Mononuclear cell (primary cell): ENCODE measurements around the gene GLI2. TPM values are rescaled to one million over a fixed set of nuclear protein-coding genes. Genes with fewer than 3 reads are reported as not detected.

ENCODE experiments used
- H3K27me3 ChIP-seq: 2 replicates; pipeline ENCODE4 v1.6.0; 2011; ENCODE audit warnings: low read length, control low read depth; ENCODE audit not compliant: insufficient read depth
- H3K4me1 ChIP-seq: 2 replicates; pipeline ENCODE4 v1.5.1; 2011; ENCODE audit warnings: mild to moderate bottlenecking, low read length, control low read depth; ENCODE audit not compliant: insufficient read depth
- H3K4me3 ChIP-seq: 2 replicates; pipeline ENCODE4 v1.5.1; 2011; ENCODE audit warnings: mild to moderate bottlenecking, low read length, moderate library complexity
- H3K9me3 ChIP-seq: 2 replicates; pipeline ENCODE4 v1.5.1; 2011; ENCODE audit warnings: low read depth, mild to moderate bottlenecking, control low read depth, low read length
- total RNA-seq: library from RNA; depleted of rRNA; stranded (reverse); fragments of >200 nt; gene quantifications from one replicate; pipeline ENCODE4 v1.2.3, GENCODE V29; 2012

The GLI2 gene
- total RNA-seq, 1 donor, result not detected

DNA sequence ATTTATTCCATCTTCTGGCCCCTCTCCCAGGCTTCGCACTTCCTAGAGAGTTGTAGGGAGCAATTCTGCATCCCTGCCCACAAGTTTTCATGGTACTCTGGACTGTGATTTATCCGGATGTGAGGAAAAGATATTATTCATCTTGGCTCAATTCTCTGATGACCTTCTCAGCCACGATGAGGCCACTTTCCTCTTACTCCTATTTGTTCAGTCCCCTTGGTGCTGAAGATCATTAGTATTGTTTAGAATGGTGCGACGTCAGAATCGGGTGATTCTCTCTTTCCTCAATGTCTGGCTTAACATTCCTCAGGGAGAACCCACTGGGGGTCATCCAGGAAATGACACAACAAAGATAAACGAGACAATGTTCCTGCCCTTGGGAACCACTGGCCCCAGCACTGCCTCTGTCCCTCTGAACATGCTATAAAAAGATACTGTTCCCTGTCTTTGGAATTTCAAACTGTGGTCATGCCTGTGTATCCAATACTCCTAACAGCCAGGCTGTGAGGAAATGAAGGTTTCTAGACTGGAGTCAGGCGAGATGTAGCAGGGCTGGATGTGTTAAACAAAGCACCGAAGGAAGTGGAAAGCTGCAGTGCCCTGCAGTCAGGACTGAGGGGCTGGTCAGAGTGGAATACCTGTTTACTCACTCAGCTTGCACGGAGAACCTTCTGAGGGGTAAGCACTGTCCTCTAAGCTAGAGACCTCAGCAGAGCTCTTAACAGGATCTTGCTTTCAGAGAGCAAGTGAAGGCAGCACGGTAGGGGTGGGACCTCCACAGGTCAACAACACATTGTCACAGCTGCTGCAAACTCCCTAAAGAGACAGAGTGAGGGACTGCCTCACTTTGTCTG, 12.9 kb upstream of the GLI2 start:
- Histone ChIP-seq H3K9me3 (no peaks in the 10 kb centered on the region), H3K27me3 (no peaks in the 10 kb centered on the region), H3K4me3 (no peak overlapping the region), H3K4me1 (no peaks in the 10 kb centered on the region)

DNA sequence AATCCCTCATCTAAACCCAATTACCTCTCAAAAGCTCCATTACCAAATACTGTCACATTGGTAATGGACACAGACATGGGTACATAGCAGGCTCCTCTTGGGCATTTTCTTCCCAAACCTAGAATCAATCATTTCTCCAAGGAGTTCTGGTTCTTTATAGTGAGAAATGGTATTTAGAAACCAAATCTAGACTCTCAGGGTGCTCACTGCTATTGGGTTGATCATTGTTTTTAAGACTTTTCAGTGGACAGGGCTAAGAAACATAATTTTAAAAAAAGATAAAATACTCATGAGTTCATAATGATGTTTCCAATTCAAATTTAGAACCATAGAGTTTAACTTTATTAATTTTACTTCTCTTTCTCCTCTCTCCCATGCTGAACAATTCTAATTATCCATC, 9.4 kb upstream of the GLI2 start:
- no peak overlapping the region for H3K4me3 ChIP-seq
- H3K4me1 ChIP-seq, result no peaks in the 10 kb centered on the region
- no peaks in the 10 kb centered on the region for H3K9me3 ChIP-seq
- no peaks in the 10 kb centered on the region for H3K27me3 ChIP-seq

DNA sequence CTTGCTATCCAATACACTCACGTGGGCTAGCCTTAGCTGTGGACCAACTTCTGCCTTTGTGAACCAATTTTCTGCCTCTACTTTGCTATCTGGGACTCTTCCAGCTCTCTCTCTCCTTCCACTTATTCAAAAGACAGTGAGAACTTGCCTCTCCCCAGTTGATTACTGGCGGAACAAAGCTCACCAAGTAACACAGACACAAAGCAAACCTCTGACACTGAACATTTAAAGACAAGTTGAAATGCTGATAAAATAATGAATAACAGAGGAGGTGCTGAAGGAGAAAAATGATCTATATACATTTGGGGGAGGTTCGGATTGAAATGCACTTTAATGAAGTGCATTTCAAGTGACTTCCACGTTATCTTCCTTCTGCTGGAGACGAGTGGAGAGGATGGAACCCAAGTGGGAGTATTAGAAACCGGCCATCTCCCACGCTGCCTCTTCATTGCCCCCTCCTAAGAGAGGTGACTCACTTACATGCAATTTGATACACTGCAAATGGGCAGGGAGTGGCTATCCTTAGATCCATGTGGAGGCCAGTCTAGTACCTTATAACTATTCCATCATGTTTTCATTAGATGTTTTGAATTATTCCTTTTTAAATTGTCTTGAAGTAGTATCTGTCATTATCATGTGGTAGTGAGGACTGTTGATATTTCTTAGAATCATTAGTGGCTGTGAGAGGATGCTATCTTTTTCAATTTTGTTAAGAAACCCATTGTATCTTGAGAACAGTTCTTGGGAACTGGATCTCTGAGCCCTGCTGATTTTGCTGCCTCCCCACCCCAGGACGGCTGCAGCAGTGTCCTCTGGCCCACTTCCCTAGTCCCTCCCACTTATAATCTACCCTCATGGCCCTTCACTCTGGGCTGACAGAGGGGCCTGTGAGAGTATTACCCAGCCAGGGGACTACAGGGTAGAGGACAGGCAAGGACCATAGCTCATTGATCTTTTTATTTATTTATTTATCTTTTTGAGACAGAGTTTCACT, 6.0 kb upstream of the GLI2 start:
- H3K4me1 ChIP-seq, result no peaks in the 10 kb centered on the region

DNA sequence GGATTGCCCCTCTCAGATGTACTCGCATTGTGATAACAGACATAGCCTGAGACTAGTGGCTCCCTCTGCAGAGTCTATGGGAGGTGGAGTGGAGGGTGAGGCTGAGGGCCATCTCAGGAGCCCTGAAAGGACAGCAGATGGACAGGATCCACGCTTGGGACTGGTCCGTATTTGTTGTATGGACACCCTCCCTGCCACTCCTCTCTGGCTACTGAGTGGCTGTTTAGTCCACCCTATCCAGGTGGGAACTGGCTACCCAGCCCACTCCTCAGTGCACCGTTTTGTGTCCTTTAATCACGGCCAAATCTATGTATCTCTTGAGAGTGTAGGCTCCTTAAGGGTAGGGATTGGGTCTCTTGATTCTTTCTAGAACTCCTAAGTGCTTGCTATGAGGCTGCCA, 4.5 kb upstream of the GLI2 start:
- Histone ChIP-seq H3K4me1 (no peaks in the 10 kb centered on the region), H3K9me3 (no peaks in the 10 kb centered on the region), H3K27me3 (peaks cover 27% of the 10 kb centered on the region), H3K4me3 (no peak overlapping the region)

More for the DNA sequence above, 6.0 kb upstream of the GLI2 start:
- H3K27me3 ChIP-seq, result peaks cover 19% of the 10 kb centered on the region
- H3K4me3 ChIP-seq, result no peak overlapping the region
- no peaks in the 10 kb centered on the region for H3K9me3 ChIP-seq

DNA sequence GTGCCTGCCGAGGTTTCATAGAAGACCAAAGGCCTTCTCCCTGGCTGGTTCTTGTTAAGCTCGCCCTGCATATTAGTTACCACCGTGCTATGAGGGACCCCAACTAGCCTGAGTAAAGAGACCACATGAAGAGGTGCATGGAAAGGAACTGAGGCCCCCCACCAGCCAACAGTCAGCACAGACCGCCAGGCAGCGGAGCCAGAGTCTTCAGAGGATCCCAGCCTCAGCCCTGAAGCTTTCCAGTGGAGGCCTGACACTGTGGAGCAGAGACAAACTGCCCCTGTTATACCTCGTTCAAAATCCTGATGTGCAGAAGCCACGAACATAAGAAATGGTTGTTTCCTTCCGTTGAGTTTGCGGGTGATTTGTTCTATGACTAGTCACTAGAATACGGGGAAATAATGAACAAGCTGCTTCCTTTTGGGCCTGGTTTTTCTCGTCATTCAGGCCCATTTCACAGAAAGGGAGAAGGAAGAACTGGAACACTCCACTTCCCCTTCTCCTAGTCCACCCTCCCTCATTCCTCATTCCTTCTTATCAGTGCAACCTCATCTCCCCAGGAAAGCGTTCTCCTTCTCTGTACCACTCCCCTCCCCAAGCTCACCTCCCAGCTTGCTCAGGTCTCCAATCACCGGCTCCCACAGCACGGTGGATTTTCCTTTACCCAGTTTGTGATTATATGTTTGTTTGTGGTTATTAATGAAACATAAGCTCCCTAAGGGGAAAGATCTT, 3.0 kb upstream of the GLI2 start:
- H3K4me1 ChIP-seq, result no peaks in the 10 kb centered on the region
- H3K9me3 ChIP-seq, result no peaks in the 10 kb centered on the region
- peaks cover 38% of the 10 kb centered on the region for H3K27me3 ChIP-seq
- H3K4me3 ChIP-seq, result no peak overlapping the region

DNA sequence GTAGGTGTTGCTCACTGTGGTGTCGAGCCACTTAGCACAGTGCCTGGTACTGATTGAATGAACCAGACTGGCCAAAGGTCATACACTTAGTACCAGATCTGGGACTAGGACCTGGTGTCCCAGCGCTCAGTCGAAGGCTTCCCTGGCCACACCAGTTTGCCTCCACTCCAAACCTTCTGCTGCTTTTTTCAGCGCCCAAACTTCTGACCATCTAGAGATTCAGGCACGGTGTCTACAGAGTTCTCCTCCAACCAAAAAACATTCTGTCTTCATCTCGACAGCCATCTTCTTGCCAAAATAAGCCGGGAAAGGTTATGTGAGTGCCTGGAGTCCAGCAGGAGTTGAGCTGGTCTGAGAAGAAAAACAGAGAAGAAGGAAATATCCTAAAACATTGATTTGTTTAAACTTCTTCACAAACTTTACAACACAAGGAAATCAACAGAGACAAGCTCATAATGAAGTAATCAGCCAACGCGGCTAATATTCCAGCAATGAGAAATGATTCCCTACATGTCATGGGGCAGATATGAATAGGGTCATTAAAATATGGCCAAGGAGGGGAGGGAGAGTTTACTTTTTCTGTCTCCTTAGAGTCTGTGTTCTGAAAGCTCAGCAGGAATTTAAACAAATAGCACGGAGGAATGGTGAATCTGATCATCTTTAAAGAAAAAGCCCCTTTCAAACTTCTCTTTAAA, 2.3 kb upstream of the GLI2 start:
- no peaks in the 10 kb centered on the region for H3K9me3 ChIP-seq
- peaks cover 44% of the 10 kb centered on the region for H3K27me3 ChIP-seq
- H3K4me3 ChIP-seq, result no peak overlapping the region
- H3K4me1 ChIP-seq, result no peaks in the 10 kb centered on the region

DNA sequence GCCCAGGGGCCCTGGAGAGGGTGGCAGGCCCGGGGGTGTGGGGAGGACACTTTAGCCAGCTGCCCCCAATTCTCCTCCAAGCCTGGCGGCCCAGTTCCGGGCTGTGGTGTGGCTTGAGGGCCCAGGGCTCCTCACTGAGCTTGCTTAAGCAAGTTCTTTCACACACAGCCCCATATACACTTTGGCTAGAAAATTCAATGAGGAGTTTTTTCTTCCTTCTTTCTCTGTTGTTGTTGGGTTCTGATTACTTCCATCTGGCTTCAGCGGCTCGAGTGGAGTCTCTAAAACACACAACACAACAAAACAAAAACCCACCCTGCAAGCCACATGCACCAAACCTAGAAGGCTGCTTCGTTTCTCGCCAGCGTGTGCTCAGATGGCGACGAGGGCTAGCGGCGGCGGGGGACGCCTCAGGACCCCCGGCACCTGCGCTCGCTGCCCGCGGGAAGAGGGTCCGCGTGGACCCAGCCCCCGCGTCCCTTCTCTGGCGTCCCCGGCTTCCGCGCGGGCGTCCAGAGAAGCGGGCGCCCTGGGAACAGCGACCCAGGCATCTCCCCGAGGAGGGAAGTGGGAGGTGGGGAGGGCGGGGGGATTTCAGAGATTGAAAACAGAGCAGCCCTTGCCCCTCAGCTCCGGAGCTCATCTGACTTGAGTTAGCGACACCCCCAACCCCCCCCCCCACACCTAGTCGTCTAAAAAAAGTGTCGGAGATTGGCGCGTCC, 577 bp upstream of the GLI2 start:
- H3K27me3 ChIP-seq, result peaks cover 61% of the 10 kb centered on the region

DNA sequence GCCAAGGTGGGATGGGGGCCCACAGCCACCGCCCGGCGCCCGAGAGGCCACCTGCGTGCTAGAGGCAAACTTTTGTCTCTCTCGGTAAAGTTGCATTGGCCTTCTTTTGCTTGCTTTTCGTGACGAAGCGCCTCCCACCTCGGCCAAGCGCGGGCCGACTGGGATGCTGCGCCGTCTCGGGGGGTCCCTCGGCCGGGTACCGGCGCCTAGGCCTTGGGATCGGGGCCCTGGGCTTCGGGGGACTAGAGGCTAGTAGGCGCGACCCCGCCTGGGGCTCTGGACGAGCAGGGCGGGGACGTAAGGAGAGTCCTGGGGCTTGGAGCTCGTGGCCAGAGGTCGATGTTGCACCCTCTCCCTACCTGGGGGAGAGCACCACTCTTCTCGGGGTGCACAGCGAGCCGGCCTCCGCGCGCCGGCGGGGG, 545 bp downstream of the GLI2 start:
- no peaks in the 10 kb centered on the region for H3K9me3 ChIP-seq
- H3K27me3 ChIP-seq, result peaks cover 71% of the 10 kb centered on the region
- no peak overlapping the region for H3K4me3 ChIP-seq
- no peaks in the 10 kb centered on the region for H3K4me1 ChIP-seq

More for the DNA sequence above, 577 bp upstream of the GLI2 start:
- Histone ChIP-seq H3K9me3 (no peaks in the 10 kb centered on the region), H3K4me1 (no peaks in the 10 kb centered on the region), H3K4me3 (no peak overlapping the region)

DNA sequence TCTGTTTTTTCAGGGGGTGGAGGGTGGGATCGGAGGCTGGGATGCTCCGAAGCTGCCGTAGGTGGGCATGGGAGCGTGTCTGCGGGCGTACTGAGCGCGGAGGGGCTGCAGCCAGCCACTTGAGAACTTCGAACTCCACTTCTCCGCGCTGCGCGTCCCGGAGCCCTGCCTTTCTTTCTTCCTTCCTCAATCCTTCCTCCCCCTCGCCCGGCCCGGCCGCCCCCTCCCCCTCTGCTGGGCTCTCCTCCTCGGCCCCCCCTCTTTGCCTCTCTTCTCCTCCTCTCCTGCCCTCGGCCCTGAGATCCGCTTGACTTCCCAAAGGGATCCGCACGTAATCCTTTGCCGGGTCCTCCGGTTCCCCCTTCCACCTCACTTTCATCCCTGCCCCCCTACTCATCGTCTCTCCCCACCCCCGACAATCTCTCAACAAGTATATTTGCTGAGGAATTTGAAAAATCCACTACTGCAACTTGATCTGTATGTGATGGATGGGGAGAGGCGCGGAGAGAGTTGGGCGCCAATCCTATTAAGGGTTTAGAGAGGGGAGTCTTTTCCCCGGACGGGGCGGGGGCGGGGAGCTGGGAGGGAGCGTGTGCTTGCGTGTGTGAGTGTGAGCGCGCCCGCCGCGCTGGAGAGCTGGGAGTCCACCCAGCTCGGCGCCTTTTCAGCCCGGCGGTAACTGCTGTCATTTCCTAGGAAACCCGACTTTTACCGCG, 1.1 kb downstream of the GLI2 start:
- Histone ChIP-seq H3K4me3 (no peak overlapping the region), H3K4me1 (no peaks in the 10 kb centered on the region), H3K27me3 (peaks cover 72% of the 10 kb centered on the region), H3K9me3 (no peaks in the 10 kb centered on the region)

DNA sequence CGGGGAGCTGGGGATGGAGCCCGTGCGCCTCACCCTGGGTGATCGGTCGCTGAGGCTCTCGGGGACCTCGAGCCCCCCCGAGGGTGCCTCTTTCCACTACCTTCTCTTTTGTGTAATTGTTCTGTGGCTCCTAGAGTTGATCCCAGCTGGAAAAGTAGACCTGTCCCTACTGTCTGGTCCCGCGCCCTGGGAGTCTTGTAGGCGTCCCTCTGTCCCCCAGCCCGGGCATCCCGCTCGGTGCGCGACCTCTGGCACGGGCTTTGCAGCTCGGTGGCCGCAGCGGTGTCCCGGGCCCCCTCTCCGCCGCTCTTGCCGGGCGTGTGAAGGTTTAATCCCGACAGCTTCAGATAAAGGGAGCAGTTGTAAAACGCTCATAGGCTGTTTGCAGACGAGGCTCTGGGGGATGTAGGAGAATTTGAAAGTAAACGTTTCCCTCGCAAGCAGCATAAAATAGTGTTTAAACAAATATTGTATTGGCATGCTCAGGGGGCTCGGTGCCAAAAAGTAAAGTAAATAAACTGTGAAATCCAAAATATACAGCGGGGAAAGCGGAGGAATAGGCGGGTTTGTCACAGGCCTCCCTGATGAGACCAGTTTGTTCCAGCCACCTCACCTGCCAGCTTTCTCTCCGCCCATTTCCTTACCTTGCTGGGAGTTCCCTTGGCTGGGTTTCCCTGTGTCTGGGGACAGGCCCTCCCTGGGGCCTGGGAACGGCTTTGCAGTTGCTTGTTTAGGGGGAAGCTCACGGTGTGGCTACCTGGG, 1.9 kb downstream of the GLI2 start:
- no peak overlapping the region for H3K4me3 ChIP-seq
- peaks cover 78% of the 10 kb centered on the region for H3K27me3 ChIP-seq
- no peaks in the 10 kb centered on the region for H3K4me1 ChIP-seq
- H3K9me3 ChIP-seq, result no peaks in the 10 kb centered on the region

DNA sequence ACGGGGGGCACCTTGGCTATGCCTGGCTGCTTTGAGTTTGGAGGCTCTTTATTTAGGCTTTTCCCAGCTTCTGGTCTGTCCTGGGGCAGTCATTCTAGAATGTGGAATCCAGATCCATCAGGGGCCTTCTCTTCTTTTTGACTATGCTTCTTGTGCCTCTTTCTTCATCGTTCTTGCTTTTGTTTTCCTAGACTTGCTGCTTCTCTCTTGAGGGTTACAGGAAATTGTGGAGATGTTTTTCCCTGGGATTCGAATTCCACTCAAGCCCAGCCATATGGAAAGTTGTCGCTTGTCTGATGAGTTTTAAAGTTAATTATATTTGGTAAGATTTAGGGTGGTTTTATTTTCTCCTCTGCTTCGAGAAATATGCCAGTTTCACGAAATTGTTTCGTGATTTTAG, 2.4 kb downstream of the GLI2 start:
- no peaks in the 10 kb centered on the region for H3K4me1 ChIP-seq
- peaks cover 78% of the 10 kb centered on the region for H3K27me3 ChIP-seq
- no peaks in the 10 kb centered on the region for H3K9me3 ChIP-seq
- no peak overlapping the region for H3K4me3 ChIP-seq

DNA sequence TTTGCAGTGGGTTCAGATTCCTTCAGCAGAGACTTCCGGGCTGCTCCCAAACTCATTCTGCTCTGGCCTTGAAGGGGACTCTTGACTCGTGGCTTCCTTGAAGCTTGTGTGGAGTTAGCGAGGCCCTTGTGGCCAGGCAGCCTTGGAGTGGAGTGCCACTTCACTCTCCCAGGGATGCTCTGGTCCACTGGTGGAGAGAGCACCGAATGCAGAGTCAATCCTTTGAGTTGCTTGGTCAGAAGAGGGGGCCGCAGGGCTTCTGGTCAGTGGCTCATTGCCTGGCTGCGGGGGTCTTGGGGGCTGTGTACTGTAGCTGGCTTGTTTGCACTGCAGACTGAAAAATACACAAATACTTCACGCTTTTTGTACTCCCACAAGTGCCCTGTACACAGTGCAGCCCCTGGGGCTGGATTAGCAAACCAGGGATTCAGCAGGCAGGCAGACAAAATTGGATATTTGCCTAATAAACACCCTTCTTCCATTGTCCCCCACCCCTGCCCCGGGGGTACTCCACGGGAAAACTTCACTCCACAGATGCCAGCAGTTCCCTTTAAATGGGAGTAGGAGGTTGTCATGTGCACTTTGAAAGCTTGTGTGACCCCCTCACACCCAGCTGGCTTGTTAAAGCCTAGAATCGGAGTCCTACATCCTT, 3.2 kb downstream of the GLI2 start:
- H3K4me3 ChIP-seq, result no peak overlapping the region
- H3K4me1 ChIP-seq, result no peaks in the 10 kb centered on the region
- H3K9me3 ChIP-seq, result no peaks in the 10 kb centered on the region
- H3K27me3 ChIP-seq, result peaks cover 78% of the 10 kb centered on the region
